ENCODE results near the gene ELFN2. TPM values are rescaled to one million over a fixed set of nuclear protein-coding genes. Genes with fewer than 3 reads are reported as not detected.

Gene ELFN2
- total and polyA plus RNA-seq, 12 donors, result 0.04 to 3.3 (median 0.32) TPM; not detected in 2

- H3K27ac ChIP-seq, result no peak overlapping the region
- TF ChIP-seq POLR2A (IDR thresholded peaks at IDR 0.05) (no peak), CTCF (IDR thresholded peaks at IDR 0.05) (no peak)
- 59 to 80% (median 70%) methylated on average over 4 of the region's 4 CpGs for WGBS, 4 donors
- H3K4me3 ChIP-seq, result no peak overlapping the region
- no peaks in the 10 kb centered on the region for H3K4me1 ChIP-seq (replicated peaks in 1 of 2)
- H3K27me3 ChIP-seq, result peaks cover 4% of the 10 kb centered on the region
- H3K9me3 ChIP-seq (replicated peaks in 1 of 3), result no peaks in the 10 kb centered on the region
- no peak for DNase-seq
- no peaks in the 10 kb centered on the region for H3K36me3 ChIP-seq (replicated peaks in 1 of 2)
- intact Hi-C loops (cut with DNase I), result no loop called here
These were observed 73.0 kb downstream of the ELFN2 start for GRCh38 chr22:37354261-37354660.

GRCh38 chr22:37353839-37354238 is 73.4 kb downstream of the ELFN2 start:
- Histone ChIP-seq H3K4me1 (replicated peaks in 1 of 2) (no peaks in the 10 kb centered on the region), H3K9me3 (replicated peaks in 1 of 3) (no peaks in the 10 kb centered on the region), H3K4me3 (no peak overlapping the region), H3K27me3 (peaks cover 4% of the 10 kb centered on the region), H3K36me3 (replicated peaks in 1 of 2) (no peaks in the 10 kb centered on the region), H3K27ac (no peak overlapping the region)
- 74 to 80% (median 76%) methylated on average over 16 of the region's 16 CpGs for WGBS, 4 donors
- intact Hi-C loops (cut with DNase I), result no loop called here
- no peak for DNase-seq
- TF ChIP-seq CTCF (IDR thresholded peaks at IDR 0.05), result no peak
- TF ChIP-seq POLR2A (IDR thresholded peaks at IDR 0.05), result no peak

GRCh38 chr22:37352481-37352880 is 74.8 kb downstream of the ELFN2 start:
- no peak for DNase-seq
- intact Hi-C loops (cut with DNase I), result no loop called here
- no peaks in the 10 kb centered on the region for H3K4me1 ChIP-seq (replicated peaks in 1 of 2)
- no peak overlapping the region for H3K27ac ChIP-seq
- TF ChIP-seq CTCF (IDR thresholded peaks at IDR 0.05), result no peak
- TF ChIP-seq POLR2A (IDR thresholded peaks at IDR 0.05), result no peak
- H3K27me3 ChIP-seq, result peaks cover 4% of the 10 kb centered on the region
- H3K36me3 ChIP-seq (replicated peaks in 1 of 2), result no peaks in the 10 kb centered on the region
- H3K9me3 ChIP-seq (replicated peaks in 1 of 3), result no peaks in the 10 kb centered on the region
- 71 to 87% (median 81%) methylated on average over 7 of the region's 7 CpGs for WGBS, 4 donors
- no peak overlapping the region for H3K4me3 ChIP-seq

GRCh38 chr22:37351232-37351631 is 76.0 kb downstream of the ELFN2 start:
- 61 to 84% (median 65%) methylated on average over 2 to 3 of the region's 3 CpGs for WGBS, 4 donors
- intact Hi-C loops (cut with DNase I), result no loop called here
- H3K27ac ChIP-seq, result no peak overlapping the region

More at GRCh38 chr22:37351232-37351631, 76.0 kb downstream of the ELFN2 start:
- Histone ChIP-seq H3K27me3 (peaks cover 4% of the 10 kb centered on the region), H3K9me3 (replicated peaks in 1 of 3) (no peaks in the 10 kb centered on the region), H3K4me3 (no peak overlapping the region), H3K36me3 (replicated peaks in 1 of 2) (no peaks in the 10 kb centered on the region), H3K4me1 (replicated peaks in 1 of 2) (no peaks in the 10 kb centered on the region)
- DNase-seq, result no peak
- TF ChIP-seq POLR2A (IDR thresholded peaks at IDR 0.05) (no peak), CTCF (IDR thresholded peaks at IDR 0.05) (no peak)
